Hematopoietic multipotent progenitor cell (in vitro differentiated cells): ENCODE results near the gene ACAD10. TPM values are rescaled to one million over a fixed set of nuclear protein-coding genes. Genes with fewer than 3 reads are reported as not detected.
"Not testable (repeated sequence)": the region's sequence is repeated elsewhere in the genome, so short reads cannot be mapped to it uniquely, and the experiment has no call there.

ENCODE experiments used
- DNase-seq, 3 donors: peaks; one replicate each; pipeline ENCODE4 v3.0.0-alpha.2; 2011 to 2015; ENCODE audit warnings: low read depth in 2 of 3, low spot score in 2 of 3
- total RNA-seq: library from RNA; depleted of rRNA; stranded (reverse); fragments of >200 nt; gene quantifications from one replicate; pipeline ENCODE4 v1.2.3, GENCODE V29; 2012

Gene ACAD10
- total RNA-seq, 1 donor: 27.5 TPM

DNA sequence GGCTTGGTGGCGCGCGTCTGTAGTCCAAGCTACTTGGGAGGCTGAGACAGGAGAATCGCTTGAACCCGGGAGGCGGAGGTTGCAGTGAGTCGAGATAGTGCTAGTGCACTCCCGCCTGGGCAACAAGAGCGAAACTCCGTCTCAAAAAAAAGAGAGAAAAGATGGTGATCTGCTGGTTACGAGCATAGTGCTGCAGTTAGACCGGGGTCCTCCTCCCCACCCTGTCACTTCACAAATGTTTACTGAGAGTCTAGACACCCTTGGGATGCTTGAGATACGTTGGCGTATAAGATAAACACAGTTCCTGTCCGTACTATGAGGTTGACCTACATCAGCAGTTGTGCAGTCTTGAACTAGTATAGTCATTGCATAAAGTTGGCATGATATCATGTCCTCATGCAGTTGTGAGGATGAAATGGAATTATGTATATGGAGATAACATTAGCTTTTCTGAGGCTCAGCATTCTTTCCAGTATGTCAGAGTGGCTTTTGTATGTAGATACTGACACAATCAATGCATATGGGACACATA lies 787 bp downstream of the ACAD10 start:
- no peak for DNase-seq

- DNase-seq: peak in 1 of 3 donors; percentile 53
These were observed 1.4 kb downstream of the ACAD10 start for GRCh38 chr12:111687255-111687654.

GRCh38 chr12:111687952-111688351 lies 2.1 kb downstream of the ACAD10 start:
- no peak for DNase-seq

DNA sequence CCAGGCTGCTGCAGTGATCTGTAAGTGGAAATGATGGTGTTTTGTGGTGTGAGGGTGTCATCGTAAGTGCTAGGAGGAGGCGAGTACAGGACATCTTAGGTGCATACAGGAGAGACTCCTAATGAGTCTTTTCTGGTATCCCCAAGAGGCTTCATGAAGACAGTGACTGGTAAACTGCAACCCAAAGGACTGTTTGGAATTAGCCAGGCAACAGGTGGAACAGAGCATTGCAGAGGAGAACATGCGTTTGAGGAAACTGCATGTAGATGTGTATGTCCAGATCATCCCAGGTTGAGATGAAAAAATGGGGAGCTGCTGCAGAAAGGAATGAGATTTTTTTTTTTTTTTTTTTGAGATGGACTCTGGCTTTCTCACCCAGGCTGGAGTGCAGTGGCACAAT lies 5.4 kb downstream of the ACAD10 start:
- no peak for DNase-seq

GRCh38 chr12:111692575-111693210 lies 6.8 kb downstream of the ACAD10 start:
- DNase-seq: peak in 1 of 3 donors; percentile 9

GRCh38 chr12:111693818-111694217 lies 8.0 kb downstream of the ACAD10 start:
- DNase-seq: no peak

GRCh38 chr12:111699962-111700361 lies 14.1 kb downstream of the ACAD10 start:
- no peak for DNase-seq

DNA sequence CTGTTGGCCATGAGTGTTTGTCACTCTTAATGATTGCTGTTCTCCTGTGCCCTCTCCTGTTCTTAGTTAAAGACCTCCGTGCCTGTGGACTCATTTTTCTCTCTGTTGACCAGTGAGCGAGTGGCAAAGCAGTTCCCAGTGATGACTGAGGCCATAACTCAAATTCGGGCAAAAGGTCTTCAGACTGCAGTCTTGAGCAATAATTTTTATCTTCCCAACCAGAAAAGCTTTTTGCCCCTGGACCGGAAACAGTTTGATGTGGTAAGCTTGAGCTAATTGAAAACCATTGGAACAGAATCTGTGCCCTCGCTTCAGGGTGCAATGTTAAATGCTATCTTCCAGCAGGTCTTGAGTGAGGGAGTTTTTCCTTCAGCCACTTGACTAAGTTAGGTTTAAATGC lies 19.8 kb downstream of the ACAD10 start:
- DNase-seq: peak in 1 of 3 donors; percentile 68

- DNase-seq: no peak
These were observed 20.3 kb downstream of the ACAD10 start for GRCh38 chr12:111706145-111706544.

GRCh38 chr12:111715279-111715678 lies 29.4 kb downstream of the ACAD10 start:
- DNase-seq: no peak

- not testable (repeated sequence) for DNase-seq
These were observed 33.5 kb downstream of the ACAD10 start for GRCh38 chr12:111719316-111719715.

GRCh38 chr12:111720457-111720856 lies 34.6 kb downstream of the ACAD10 start:
- DNase-seq: no peak

DNA sequence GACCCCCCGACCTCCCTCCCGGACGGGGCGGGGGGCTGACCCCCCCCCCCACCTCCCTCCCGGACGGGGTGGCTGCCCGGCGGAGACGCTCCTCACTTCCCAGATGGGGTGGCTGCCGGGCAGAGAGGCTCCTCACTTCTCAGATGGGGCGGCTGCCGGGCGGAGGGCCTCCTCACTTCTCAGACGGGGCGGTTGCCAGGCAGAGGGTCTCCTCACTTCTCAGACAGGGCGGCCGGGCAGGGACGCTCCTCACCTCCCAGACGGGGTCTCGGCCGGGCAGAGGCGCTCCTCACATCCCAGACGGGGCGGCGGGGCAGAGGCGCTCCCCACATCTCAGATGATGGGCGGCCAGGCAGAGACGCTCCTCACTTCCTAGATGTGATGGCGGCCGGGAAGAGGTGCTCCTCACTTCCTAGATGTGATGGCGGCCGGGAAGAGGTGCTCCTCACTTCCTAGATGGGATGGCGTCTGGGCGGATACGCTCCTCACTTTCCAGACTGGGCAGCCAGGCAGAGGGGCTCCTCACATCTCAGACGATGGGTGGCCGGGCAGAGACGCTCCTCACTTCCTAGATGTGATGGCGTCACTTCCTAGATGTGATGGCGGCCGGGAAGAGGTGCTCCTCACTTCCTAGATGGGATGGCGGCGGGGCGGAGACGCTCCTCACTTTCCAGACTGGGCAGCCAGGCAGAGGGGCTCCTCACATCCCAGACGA lies 38.0 kb downstream of the ACAD10 start:
- DNase-seq: not testable (repeated sequence)

DNA sequence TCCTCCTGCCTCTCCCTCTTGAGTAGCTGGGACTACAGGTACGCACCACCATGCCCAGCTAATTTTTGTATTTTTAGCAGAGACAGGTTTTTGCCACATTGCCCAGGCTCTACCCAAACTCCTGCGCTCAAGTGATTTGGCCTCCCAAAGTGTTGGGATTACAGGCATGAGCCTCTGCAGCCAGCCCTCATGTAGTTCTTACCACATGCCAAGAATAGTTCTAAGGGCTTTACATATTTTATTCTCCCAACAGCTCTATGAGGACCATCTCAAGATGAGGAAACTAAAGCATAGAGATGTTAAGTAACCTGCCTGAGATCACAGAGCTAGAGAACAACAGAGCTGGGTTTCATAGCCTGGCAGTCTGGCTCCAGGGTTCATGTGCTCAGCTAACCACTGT lies 42.9 kb downstream of the ACAD10 start:
- no peak for DNase-seq

DNA sequence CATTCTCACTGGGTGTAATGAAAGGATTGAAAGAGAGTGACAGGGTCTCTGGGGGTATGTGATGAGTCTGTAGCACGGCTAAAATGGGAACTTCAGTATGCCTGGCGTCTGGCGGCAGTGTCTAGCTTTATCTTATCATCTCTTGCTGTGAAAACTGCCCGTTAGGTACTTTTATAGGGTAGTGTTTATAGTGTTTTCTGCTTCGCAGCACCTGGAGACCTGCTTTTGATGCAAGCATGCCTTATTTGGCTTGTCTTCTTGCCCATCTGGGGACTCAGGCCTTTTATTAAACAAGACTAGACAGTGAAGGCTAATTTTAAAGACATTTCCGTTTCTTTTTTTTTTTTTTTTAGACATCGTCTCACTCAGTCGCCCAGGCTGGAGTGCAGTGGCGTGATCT lies 44.6 kb downstream of the ACAD10 start:
- no peak for DNase-seq

GRCh38 chr12:111732786-111733185 lies 46.9 kb downstream of the ACAD10 start:
- DNase-seq: no peak

GRCh38 chr12:111733340-111733915 lies 47.6 kb downstream of the ACAD10 start:
- no peak for DNase-seq

DNA sequence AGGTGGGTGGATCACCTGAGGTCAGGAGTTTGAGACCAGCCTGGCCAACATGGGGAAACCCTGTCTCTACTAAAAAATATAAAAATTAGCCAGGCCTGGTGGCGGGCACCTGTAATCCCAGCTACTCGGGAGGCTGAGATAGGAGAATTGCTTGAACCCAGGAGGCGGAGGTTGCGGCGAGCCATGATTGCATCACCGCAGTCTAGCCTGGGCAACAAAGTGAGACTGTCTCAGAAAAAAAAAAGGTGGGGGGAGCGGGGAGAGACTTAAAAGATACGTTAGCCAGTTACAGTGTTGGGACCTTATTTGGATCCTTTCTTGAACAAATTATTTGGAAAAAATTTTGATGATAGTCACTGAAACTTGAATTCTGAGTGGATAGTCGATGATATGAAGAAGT lies 53.7 kb downstream of the ACAD10 start:
- DNase-seq: not testable (repeated sequence)

GRCh38 chr12:111741235-111741812 lies 55.5 kb downstream of the ACAD10 start:
- peak in 1 of 3 donors; percentile 69 for DNase-seq

- no peak for DNase-seq
These were observed 59.4 kb downstream of the ACAD10 start for GRCh38 chr12:111745211-111745610.

GRCh38 chr12:111747333-111747732 lies 61.5 kb downstream of the ACAD10 start:
- DNase-seq: no peak
